ENCODE results near the gene HOXC10.

The HOXC10 gene

GRCh38 chr12:54004063-54004840 is 19.3 kb downstream of the HOXC10 start:
- no peak for DNase-seq

GRCh38 chr12:54004841-54005530 is 20.0 kb downstream of the HOXC10 start:
- DNase-seq, result no peak

- DNase-seq, result no peak
Observed at GRCh38 chr12:54005531-54005852, 20.5 kb downstream of the HOXC10 start.

DNA sequence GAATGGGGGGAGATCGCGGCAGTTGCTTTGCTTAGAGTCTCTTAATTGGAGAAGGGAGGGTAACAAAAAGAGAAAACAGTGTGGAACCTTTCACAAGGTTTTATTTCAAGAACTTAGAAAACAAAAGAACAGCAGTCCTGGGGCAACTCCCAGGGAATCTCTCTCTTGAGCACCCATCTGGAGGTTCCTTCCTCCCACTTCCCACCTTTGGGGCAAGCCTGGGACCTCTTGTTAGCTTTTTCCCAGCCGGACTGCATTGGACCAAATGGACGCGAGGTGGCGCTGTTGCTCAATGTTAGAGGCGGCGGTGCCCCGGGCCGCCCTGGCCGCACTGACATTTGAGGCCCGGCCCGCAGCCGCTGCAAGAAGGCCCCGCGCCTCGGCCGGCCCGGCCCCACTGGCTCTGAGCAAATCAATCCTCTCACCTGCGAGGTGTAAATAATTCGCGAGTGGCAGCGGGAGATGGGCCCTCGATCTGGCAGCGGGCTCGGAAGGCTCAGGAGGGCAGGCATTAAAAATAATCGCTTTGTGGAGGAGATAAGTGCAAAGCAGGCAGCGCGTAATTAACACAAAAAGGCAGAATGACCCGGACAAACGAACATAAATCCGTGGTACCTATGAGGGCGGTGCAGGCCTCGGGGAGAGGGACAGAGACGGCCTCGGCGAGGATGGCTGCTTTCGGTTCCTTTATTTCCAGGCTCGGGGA is 21.1 kb downstream of the HOXC10 start:
- peak; percentile 92 for DNase-seq

DNA sequence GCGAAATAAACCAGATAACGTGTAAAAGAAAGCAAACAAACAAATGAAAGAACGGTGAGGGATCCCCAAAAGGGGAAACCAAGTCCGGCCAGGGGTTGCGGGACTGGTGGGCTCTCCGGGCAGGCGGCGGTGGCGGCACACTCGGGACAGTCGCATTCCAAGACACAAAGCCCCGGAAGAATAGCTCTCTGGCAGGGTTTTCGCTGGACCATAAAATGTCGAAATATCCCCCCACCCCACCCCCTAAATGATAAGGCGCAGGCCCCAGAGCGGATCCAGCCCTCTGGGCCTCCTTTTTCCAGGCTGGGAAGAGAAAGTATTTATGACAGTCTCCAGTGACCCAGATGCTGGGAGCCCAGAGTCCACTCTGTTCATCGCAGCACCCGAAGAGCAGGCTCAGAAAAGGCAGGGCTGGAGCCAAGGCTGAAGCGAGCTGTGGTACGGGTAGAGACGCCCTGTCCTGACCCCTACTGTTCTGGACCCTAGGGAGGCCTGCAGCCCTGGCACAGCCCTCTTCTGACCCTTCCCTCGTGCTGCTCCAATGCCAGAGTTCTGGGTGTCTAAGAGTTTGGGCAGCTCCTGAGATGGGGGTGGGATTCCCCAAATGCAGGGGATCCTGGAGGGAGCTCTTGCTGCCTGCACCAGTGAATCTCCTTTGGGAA is 21.7 kb downstream of the HOXC10 start:
- DNase-seq, result no peak

DNA sequence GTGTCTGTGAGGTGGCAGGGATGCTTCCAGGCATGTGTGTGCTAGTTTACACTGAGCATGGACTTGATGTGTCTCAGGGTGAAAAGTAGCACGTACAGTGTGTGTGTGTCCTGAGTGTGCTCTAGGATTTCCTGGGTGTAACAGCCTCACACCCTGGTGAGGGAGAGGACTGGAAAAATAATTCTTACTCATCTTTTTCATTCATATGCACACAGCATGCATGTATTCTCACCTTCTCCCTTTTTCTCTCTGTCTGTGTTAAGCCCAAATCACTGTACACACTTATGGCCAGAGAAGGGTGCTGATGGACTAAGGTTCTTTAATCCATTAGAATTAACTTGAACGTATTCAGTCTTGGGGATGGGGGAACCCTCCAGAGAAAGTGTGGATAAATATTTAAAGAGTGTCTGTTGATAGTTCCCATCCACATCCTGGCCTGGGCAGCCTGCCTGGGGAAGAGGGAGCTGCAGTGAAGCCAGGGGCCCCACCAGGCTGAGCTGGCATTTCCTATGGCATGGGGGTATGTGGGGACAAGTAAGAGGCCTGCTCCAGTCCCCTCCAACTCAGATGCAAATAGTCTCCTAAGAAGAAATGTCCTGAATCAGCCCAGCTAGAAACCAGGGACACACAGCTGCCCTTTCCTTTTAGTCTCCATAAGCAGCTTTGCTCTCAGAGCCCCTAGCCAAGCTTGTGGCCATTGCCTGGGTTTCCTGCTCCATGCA is 22.8 kb downstream of the HOXC10 start:
- DNase-seq, result no peak

- DNase-seq, result no peak
Observed at GRCh38 chr12:54008260-54008552, 23.3 kb downstream of the HOXC10 start.

GRCh38 chr12:54009171-54010052 is 24.5 kb downstream of the HOXC10 start:
- no peak for DNase-seq

DNA sequence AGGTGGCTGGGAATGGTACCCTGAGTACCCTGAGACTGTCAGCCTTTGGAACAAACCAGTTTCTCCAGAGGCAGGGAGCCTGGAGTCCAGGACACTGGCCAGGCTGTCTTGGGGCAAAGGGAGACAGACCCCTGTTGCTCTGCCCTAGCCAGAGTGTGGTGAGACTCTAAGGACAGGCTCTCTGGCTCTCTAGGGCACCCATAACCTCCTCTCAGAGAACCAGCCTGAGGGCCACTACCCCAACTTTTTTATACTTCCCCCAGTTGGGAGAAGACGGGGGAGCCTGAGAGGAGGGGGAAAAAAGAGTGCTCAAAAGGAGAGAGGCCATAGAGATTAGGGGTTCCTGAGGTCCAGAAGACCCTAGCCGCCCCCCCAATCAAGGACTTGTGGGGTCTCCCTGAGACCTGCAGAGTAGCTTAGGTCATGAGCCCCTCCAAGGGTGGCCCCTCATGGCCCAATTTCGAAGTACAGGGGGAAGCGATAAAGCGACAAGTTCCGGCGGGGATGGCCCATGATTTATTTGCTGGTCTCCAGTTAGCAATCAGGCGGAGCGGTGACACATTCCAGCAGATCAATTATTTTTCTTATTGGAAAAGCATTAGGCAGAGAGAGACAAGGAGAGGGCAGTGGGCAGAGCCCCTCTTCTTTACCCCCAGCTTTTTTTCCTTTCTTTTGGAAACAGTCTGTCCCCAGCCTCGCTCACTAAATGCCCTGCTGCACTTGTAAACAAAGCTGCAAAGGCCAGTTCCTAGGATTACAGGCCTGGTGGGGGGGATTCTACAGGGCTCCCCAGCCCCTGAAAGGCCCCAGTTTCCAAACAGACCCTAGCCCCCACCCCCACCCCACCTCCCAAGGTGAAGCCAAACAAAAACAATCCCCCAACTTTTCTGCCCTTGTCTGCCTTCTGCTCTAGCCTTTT is 25.4 kb downstream of the HOXC10 start:
- no peak for DNase-seq

GRCh38 chr12:54010972-54011664 is 26.2 kb downstream of the HOXC10 start:
- DNase-seq, result no peak

- DNase-seq, result no peak
Observed at GRCh38 chr12:54011665-54012532, 27.0 kb downstream of the HOXC10 start.

- no peak for DNase-seq
Observed at GRCh38 chr12:54012631-54013409, 27.9 kb downstream of the HOXC10 start.

GRCh38 chr12:54014377-54015017 is 29.6 kb downstream of the HOXC10 start:
- no peak for DNase-seq

DNA sequence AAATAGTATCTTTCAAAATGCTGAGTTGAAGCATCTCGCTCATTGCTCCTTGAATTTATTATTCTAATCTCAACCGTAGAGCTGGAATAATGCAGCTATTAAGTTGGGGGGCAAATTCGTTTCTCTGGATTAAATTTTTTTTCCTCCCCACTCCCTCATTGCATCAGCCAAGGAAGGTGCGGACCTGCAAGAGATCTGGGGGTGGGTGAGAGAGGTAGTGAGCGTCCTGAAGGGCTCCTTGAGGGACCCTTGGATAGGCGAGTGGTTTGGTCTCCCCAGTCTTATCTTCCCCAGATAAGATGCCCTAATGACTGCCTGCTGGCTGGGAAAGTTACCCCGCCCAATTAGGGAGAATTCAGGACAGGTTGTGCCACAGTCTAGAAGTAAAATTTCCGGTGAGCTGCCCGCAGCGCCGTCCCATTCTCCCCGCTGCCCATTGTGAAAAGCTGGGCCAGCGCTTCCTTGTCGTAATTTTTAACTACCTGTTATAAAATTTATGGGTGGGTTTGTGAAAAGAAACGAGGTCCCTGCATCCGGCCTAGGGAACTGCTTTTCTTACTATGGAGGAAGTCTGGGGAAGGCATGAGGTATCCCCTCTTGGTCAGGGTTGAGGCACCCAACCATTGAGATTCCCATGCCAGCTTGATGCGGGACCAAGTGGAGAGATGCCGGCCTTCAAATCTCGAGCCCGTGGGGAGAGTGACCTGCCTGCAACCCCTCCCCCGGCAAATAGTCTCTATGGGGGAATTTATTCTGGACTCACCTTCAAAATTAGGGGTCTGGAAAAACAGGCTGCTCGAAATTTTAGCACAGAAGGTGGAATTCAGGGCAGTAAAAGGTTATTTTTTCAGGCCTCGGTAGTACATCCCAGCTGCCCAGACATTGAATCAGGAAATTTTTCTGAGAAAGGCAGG is 30.3 kb downstream of the HOXC10 start:
- DNase-seq, result no peak

- no peak for DNase-seq
Observed at GRCh38 chr12:54016051-54016450, 31.1 kb downstream of the HOXC10 start.

DNA sequence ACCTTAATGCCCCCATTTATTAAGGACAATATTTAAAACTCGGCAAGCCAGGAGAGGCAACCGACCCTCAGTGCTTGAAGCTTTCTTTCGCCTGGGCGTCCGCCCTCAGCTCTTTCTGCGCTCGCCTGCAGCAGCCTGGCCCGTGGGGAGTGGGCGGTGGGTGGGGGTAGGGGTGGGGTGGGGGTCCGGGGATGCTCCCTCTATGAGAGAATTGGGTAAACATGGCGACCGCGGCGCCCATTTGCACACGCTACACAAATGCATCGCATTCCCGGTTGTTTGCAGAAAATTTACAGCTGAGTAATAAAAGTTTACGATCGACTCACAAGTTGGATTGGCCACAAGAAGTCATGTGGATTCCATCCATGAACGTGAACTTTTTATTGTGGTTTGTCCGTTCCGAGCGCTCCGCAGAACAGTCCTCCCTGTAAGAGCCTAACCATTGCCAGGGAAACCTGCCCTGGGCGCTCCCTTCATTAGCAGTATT is 31.6 kb downstream of the HOXC10 start:
- DNase-seq, result no peak

Measured in T-helper 9 cell (primary cell).